Colon (tissue), 2 donors: ENCODE measurements around the gene DUSP10.

Experiments used
- FAIRE-seq: peaks from 2 replicates; lab custom pipeline; 2012; peaks lifted over from hg19 to GRCh38; lab: Jason Lieb, UNC
- donor health status: control.
- donor health status: control.

The DUSP10 gene

DNA sequence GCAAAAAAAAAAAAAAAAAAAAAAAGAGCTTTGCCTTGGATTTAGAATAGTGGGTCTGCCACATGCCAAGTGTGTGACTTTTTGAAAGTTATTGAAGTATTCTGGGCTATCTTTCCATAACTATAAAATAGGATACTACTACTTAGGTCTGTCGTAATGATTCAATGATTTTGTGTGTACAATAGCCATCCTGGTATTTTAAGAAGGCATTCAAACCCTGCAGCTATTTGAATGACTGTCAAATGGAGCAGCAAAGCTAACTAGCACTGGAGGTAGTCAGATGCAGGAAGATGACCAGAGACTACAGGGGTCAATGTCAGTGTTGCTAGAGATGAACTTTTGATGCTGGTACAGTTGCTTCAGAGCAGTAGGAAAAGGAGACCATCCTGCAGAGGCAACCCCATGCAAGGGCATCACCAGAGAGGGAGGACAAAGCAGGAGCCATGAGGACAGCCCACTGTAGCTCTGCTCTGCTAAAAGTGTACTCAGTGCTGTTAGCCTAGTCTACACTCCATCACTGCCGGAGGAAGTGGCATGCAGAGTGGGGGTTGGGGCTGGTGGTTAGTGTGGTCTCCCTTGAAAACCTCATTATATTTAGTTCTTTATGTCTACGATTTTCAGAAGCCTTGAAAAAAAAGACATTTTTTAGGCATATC is 29.0 kb downstream of the DUSP10 start:
- FAIRE-seq: no peak

DNA sequence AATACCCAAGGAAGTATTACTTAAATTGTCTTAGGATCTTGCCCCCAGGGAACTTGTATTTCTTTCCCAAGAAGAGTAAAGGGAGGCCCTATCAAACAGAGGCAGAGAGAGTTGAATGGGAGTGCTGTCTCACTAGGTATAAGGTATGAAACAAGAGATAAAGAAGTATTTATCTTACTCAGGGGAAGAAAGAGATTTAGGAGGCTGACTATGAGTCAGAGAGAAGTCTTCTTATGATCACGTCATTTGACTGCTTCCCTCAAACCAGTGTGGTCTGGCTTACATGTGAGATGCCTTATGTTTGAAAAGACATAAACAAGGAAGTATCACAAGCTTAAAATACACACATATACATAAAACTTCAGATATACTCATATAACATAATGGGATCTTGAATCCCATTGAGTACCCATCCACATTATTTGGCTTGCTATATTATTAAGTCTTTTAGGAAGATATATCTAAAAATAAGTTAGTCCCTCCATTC is 29.6 kb downstream of the DUSP10 start:
- no peak for FAIRE-seq

DNA sequence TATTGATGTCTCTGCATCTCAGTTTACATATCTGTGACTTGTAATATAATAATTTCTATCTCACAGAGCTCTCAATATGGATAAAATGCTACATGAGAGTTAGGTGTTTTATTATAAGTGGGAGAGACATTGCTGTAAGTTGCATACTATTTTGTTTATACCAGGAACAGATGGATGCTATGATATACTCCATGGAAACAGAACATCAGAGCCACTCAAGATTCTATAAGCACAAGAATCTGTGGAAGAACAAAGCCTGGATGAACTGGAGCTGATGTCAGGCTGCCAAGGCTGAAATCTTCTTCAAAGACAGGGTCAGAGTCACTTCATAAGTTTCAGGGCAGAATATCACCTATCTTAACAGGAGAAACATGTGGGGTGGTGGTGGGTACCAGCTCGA is 30.2 kb downstream of the DUSP10 start:
- FAIRE-seq: no peak

DNA sequence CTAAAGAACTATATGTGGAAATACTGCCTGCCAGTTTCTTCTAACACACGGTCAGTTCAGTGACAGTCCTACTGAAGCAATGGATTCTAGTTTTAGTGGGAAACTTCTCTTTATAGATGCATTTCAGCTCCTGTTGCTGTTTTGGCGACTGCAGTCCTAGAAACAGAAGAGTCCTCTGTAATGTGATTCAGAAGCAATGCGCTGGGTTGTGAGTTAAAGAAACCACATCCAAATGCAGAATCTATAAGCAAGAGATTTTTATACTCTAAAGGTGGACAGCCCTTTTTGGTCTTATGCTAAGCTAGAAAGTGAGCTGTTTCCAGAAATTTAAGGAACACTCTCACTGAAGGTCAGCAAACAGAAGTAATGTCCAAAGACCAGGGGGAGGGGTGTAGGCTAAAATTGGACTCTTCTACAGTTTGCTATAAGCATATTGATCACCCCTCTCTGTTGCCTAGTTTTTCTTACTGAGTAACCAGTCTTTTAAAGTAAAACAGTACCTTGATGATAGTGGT is 30.8 kb downstream of the DUSP10 start:
- FAIRE-seq: no peak

DNA sequence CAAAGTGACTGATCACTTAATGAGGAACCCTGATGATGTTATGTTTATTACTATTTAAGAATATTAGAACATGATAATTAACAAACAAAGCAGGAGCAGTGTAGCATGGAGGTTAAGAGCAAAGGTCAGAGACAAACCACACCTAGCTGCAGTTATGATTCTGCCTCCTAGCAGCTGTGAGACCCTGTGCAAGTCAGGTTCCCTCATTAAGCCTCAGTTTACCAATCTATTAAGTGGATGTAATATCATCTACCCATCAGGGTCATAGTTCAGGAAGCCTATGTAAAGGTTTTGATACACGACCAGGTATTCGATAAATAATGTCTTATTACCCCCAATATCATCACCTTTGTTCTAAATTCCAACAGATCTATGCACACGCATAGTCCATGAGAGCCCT is 32.0 kb downstream of the DUSP10 start:
- FAIRE-seq: no peak

DNA sequence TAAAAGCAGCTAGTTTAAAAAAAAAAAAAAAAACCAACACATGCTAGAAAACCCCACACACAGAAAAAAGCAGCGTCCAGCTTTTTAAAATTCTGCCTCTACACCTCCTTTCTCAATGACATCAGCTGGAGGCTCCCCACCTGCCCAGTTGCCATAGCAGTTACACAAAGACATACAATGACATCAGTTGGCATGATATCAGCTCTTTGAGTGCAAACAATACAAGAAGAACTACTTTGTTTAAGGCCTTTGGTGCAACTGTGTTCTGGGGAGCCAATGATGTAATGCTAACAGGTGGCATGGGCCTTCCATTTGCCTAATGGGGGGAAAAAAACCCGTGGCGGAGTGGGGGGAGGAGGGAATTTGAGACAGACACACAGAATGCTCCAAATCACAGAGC is 32.9 kb downstream of the DUSP10 start:
- no peak for FAIRE-seq

DNA sequence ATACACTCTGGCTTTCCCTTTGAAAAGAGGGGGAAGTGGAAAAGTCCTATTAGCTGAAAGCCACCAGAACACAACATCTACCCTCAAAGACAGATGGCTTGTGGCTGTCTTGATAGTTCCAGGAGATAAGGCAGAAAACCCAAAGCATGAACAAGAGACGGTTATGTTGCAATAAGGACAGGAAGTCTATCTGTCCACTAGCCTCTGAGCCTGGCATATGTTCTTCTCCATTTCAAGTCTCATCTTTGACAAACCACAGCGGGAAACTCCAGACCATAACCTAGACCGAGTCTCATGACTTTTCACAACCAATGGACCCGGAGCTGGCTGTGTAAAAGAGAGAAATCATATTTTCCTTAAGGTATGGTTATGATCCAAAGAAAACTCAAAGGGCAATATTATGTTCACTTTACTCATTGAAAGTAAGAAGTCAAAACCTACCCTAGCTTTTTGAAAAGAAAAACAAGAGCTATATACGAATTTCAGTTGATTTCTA is 33.8 kb downstream of the DUSP10 start:
- no peak for FAIRE-seq

DNA sequence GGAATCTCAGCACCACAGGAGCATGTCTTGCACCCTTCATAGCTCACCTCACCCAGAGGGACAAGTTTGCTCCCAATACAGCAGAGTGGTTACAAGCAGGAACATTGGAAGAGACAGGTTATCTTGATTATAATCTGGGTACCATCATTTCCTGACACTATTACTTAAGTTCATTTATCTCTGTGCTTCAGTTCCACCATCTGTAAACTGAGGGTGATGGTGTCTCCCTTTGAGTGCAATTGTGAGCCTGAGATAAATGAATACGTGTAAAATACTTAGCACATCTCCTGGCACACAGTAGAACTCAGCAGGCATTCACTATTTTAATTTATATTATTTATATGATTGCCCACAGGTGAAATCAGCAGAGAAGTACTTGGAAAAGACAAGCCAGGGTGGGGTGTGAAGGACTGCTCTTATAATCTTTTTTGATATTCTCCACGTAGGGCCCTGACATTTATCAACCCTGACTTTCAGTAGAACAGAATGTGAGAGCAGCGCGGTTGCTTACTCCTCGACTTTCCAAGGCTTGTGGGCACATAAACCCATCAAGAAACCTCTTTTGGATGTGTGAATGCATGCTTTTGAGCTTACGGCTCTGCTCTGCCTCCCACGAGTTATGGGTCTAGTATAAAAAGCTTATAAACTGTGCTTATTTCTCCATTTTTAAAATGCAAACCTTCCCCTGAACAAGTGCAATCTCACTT is 34.9 kb downstream of the DUSP10 start:
- no peak for FAIRE-seq

DNA sequence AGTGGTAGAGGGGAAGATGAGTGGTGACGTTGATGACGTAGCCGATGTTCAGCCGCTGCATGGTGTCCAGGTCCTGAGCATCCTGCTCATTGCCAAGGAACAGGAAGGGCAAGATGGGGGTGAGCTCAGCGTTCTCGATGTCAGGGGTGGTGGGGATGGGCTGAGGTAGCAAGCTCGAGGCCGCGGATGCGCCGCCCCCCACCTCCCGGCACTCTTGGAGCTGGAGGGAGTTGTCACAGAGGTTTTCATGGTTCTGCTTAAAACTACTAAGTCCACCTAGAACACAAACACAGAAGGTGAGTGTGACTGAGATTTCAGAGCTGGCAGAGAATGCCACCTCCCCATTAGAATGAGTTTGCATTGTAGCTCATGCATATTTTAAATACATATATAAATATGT is 35.7 kb downstream of the DUSP10 start:
- FAIRE-seq: no peak

DNA sequence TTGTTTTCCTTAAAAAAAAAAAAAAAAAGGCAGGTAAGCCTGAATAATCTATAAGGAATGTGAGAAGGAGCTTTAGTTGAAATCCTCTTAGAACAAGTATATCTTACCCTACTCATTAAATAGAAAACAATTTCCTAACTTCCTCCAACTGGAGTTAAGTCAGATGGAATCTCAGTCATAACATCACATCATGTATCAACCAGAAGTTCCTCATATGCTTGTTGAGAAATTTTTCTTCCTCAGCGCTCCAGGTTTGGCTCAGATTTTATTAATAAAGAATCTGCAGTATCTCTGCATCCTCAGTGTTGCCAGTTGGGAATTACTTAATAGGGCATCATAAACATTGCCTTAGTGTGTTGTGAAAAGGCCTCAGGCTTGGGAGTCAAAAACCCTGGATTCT is 37.6 kb downstream of the DUSP10 start:
- FAIRE-seq: no peak

DNA sequence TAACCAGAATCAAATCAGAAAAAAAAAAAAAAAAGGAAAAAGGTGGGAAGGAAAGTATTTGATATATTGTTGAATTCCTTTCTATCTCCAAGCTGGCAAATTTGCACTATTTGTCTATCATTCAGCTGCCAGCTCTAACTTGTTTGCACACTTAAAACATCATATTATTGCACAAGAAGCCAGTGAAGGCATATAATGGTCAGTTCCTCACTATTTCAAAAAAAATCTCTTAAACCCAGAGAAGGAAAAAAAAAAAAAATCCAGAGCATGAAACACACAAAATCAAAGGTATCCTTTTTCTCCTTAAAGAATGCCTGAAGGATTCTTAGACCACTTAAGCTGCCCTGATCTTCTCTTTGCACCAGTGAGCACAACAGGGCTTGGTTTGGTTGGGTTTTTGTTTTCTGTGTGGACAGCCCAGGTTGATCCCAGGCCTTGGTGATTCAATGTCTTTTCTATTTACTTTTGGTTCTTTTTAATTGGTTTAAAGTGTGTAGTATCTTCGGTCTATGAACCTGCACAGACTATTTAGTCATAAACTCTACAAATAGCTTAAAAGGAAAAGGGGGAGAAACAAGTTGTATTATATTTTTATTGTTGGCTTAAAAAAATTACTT is 40.2 kb downstream of the DUSP10 start:
- FAIRE-seq: no peak

DNA sequence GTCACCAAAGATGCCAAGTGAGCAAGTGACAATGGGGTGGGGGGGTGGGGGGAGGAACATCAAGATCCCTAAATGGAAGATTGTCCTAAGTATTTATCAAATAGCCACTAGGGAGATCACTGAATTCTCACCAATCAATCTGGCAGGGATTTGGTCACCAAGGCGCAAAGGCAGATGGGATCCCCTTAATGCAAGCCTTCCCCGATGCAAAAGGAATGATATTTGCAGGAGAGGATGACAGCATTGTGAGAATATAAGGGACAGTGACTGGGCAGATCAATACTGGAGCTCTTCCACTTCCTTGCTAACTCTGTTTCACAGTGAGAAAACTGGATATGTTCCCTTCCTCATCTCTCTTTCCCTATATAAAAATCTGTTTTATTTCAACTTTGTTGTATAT is 40.9 kb downstream of the DUSP10 start:
- FAIRE-seq: no peak

DNA sequence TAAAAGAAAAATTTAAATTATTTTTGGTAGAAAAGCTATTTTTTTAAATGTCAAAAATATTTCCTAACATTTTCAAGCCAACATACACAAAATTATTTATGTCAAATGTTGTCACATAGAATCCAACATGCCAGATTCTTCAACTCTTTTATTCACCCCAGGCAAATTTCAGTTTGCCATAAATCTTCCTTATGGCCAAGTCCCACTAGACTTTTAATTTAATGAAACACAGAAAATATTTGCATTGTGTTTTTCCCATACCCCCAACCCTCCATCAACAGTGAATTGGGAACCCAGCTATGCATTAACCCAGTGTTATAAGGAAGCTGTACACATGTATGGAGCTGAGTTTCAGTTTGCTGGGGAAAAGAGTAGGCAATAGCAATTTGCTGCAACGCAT is 41.4 kb downstream of the DUSP10 start:
- no peak for FAIRE-seq

DNA sequence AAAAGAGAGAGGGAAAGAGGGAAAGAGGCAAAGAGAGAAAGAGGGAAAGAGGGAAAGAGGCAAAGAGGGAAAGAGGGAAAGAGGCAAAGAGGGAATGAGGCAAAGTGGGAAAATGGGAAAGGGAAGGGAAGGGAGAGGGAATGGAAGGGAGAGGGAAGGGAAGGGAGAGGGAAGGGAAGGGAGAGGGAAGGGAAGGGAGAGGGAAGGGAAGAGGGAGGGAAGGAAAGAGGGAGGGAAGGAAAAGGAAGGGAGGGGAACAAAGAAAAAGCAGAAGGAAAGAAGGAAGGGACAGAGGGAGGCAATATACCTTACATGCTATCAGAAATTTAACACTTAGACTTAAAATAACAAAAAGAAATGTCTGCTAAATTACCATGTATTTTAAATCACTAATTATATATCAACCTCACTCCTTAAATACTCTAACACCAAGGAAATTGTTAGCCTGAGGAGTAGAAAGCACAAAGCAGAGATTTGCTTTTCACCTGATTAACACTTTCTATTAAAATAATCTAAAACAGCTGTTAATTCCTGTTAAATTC is 41.8 kb downstream of the DUSP10 start:
- FAIRE-seq: no peak

DNA sequence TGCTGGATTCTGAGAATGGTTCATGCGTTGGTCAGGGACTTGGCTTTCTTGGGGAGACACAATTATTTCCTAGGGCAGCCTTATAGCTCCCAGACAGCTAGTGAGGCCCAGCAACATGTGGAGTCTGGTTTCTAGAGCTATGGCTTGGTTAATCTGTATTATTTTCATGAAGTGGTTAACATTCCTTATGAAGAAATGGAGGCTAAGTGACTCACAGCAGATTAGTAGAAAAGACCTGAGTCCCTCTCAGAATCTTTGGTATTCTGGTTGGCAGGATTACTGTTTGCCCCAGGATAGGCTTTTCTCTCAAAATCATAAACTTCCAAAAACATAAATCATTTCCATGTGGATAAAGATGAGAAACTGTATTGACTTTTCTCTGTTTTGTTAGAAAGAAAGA is 42.3 kb downstream of the DUSP10 start:
- no peak for FAIRE-seq

DNA sequence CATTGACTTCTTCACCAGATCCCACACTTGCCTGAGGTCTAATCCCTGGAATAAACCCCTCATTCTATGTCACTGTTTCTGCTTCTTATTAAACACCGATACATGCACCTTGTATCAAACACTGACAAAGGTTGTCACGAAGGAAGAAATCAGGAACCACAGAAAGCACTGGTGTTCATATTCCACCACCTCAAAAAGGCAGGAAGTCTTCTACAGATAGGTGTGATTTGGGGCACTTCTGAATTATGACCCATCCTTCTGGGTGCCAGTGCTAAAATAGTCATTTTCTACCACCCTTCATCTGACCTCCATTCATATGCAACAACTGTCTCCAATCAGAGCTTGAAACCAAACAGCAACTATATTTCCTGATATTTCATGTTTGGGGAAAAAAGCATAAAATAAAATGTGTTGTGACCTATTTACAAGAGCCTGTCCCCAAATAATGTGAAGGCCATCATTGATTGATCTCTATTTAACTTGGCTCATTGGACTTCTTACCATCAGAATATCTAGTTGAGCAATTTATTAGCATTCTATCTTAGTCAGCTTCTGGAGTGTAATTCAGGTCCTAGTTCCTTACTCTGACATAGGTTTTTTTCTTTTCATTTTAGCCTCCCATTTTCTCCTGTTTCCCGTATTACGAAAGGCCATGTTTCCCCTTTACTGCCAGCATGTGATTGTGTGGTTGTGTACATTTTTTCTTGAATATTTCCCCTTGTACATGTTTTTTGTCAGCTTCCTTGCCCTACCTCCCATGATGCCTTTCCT is 43.1 kb downstream of the DUSP10 start:
- no peak for FAIRE-seq

DNA sequence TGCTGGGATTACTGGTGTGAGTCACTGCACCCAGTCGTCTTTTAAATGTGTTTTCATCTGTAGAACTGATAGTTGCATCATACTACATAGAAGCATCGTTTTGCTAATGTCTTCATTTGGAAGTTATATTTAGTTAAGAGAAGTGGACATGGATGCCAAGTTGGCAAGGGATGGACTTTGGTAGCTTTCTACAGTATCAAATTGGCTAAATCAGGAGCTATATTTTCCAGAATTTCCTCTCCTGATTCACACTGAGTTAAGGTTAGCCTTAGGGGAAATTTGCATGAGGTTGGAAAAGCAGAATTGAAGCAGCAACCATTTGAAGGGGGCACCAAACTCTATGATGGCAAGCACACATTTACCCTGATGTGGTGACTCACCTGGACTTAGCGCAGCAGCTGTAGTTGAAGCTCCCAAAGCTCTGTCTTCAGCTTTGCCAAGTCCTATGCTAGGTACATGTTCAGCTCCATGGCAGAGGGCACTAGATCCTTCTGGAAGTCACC is 43.9 kb downstream of the DUSP10 start:
- no peak for FAIRE-seq

DNA sequence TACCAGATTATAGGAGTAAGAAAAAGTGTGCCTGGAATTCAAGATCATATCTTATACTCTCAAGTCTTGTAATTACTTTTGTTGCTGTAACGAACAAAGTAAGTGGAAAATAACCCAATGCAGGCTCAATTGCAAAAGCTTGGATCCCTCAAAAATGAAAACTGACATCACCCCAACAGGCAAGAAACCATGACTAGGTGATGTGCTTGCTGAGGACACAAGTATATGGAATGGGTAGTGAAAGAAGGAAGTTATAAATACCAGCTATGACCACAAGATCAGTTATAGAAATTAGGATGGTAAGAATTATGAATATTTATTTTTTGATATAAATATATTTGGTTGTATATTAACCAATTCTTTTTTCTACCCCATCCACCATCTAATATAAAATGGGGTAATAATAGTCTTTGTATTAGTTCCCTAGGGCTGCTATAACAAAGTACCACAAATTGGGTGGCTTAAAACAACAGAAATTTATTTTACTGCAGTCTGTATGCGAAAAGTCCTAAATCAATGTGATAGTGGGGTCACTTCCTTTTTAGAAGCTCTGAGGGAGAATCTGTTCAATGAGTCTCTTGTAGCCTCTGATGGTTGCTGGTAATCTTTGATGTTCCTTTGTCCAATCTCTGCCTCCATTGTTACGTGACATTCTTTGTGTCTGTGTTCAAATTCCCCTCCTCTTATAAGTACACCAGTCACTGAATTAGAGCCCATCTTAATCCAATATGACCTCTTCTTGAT is 45.0 kb downstream of the DUSP10 start:
- no peak for FAIRE-seq

DNA sequence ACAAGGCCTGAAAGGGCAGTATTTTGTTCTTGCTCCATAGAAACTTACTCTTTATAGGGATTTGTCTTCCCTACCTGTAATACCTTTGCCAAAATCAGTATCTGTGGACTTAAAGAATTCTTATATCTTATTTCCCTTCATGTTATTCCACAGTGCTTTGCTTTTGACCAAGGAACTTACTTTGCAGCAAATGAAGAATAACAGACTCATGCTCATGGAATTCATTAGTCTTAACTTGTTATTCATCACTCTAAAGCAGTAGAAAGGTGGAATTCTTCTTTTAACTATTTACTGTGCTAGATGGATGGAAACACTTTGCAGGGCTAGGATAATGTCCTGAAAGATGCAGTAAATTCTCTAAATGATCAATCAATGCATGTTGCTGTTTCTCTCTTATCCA is 45.9 kb downstream of the DUSP10 start:
- no peak for FAIRE-seq

DNA sequence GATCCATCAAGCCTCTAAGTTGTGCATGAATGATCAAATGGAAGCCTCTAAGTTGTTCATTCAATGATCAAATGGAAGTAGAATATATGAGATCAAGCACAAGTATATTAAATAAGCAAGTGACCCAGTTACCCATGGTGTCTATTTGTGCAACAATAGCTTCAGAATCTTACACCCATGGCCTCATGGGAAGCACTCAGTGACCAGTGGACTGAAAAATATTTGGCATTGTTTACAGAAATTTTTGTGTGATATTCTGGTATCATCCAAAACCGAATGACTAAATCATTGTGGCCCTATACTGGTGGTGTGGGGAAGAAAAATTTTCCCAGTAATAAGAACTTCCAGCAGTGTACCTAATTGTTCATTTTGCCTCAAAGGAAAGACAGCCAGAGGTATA is 46.6 kb downstream of the DUSP10 start:
- FAIRE-seq: no peak

DNA sequence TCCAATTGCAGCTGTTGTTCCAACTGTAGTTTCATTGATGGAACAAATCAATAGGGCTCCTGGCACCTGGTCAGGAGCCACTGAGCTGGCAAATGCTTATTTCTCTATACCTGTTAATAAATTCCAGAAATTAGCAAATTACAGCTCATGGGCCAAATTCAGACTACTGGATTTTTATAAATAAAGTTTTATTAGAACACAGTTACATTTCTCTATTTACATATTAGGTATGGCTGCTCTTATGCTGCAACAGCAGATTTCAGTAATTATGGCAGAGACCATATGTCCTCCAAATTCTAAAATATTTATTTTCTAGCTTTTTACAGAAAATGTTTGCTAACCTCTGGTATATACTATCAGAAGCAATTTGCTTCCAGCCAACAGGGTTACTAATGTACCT is 47.8 kb downstream of the DUSP10 start:
- no peak for FAIRE-seq
